ENCODE results near the gene NUP42. TPM values are rescaled to one million over a fixed set of nuclear protein-coding genes. Genes with fewer than 3 reads are reported as not detected.
"Not testable (repeated sequence)": the region's sequence is repeated elsewhere in the genome, so short reads cannot be mapped to it uniquely, and the experiment has no call there.

Gene NUP42
- total and polyA plus RNA-seq, 9 of the 15 experiments (the other 6 are each of a cell fraction or from before 2014, with no cell fraction given): 41.8 to 86.4 (median 71.2) TPM

DNA sequence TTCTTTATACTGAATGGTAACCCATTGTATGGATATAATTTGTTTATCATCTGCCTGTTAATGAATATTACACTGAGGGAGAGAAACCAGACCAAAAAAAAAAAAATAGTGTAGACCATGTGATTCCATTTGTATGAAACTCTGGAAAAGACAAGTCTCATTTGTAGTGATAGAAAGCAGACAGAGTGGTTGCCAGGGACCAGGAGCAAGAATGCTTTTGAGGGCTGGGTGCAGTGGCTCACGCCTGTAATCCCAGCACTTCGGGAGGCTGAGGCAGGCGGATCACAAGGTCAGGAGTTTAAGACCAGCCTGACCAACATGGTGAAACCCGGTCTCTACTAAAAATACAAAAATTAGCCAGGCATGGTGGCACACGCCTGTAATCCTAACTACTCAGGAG, 15.9 kb downstream of the NUP42 start:
- H3K27me3 ChIP-seq (ENCODE audit: control insufficient read depth in 2 of 2, insufficient read depth in 2 of 2, low read length in 2 of 2); in situ Hi-C loops (cut with MboI); H3K9ac ChIP-seq (ENCODE audit: insufficient read depth in 1 of 2, low read depth in 2 of 2, low read length in 2 of 2); DNase-seq (ENCODE audit: extremely low read depth in 1 of 4, low spot score in 3 of 4); FAIRE-seq; H3K4me3 ChIP-seq; H3K4me1 ChIP-seq (replicated peaks in 1 of 2; ENCODE audit: control insufficient read depth in 2 of 2, insufficient read depth in 2 of 2, low read length in 2 of 2); ATAC-seq; CTCF ChIA-PET (ENCODE audit: low intra/inter-chr PET ratio); H2AFZ ChIP-seq (ENCODE audit: low read depth, low read length); H4K20me1 ChIP-seq (replicated peaks; ENCODE audit: control insufficient read depth, insufficient read depth, low read length); BruUV-seq (replicated peaks); H3K9me1 ChIP-seq (ENCODE audit: control insufficient read depth, insufficient read depth, low read length); H3K79me2 ChIP-seq (ENCODE audit: control insufficient read depth, insufficient read depth, low read length); H3K4me2 ChIP-seq (ENCODE audit: insufficient read depth, low read length); H3K27ac ChIP-seq (ENCODE audit: extremely low read depth, low read depth, low read length); H3K9me3 ChIP-seq (replicated peaks; ENCODE audit: control insufficient read depth, insufficient read depth, low read depth, low read length); intact Hi-C loops (cut with micrococcal nuclease): not testable (repeated sequence)
- POLR2A ChIA-PET: interaction anchor here (1.3 kb wide), 1 partner anchor 17 kb away, joined by 4 read pairs; no protein-coding TSS in a partner anchor
- 94% methylated on average over 5 of the region's 5 CpGs for WGBS (ENCODE audit: insufficient coverage, low coverage, missing lambda C conversion rate)
- peaks cover 70% of the 10 kb centered on the region for H3K36me3 ChIP-seq (ENCODE audit: control insufficient read depth, insufficient read depth, low read length)

DNA sequence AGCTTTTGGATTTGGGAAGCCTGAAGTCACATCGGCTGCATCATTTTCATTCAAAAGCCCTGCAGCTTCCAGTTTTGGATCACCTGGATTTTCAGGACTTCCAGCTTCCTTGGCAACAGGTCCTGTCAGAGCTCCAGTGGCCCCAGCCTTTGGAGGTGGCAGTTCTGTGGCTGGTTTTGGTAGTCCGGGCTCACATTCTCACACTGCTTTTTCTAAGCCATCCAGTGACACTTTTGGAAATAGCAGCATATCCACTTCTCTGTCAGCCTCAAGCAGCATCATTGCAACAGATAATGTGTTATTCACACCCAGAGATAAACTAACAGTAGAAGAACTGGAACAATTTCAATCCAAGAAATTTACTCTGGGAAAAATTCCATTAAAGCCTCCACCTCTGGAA, 18.5 kb downstream of the NUP42 start:
- no TSS peak for BruUV-seq (replicated peaks)
- H3K27me3 ChIP-seq (ENCODE audit: control insufficient read depth in 2 of 2, insufficient read depth in 2 of 2, low read length in 2 of 2): no peaks in the 10 kb centered on the region
- no peaks in the 10 kb centered on the region for H3K9me3 ChIP-seq (replicated peaks; ENCODE audit: control insufficient read depth, insufficient read depth, low read depth, low read length)
- intact Hi-C loops (cut with micrococcal nuclease): no loop called here
- H3K27ac ChIP-seq (ENCODE audit: extremely low read depth, low read depth, low read length): no peak overlapping the region
- H4K20me1 ChIP-seq (replicated peaks; ENCODE audit: control insufficient read depth, insufficient read depth, low read length): no peaks in the 10 kb centered on the region
- H3K9ac ChIP-seq (ENCODE audit: insufficient read depth in 1 of 2, low read depth in 2 of 2, low read length in 2 of 2): no peak overlapping the region
- no peaks in the 10 kb centered on the region for H3K4me1 ChIP-seq (replicated peaks in 1 of 2; ENCODE audit: control insufficient read depth in 2 of 2, insufficient read depth in 2 of 2, low read length in 2 of 2)
- no peak for DNase-seq (ENCODE audit: extremely low read depth in 1 of 4, low spot score in 3 of 4)
- in situ Hi-C loops (cut with MboI): no loop called here
- H3K36me3 ChIP-seq (ENCODE audit: control insufficient read depth, insufficient read depth, low read length): peaks cover 55% of the 10 kb centered on the region; the same call in 2 of the 3 replicates
- H2AFZ ChIP-seq (ENCODE audit: low read depth, low read length): no peak overlapping the region
- no peak for FAIRE-seq
- H3K4me2 ChIP-seq (ENCODE audit: insufficient read depth, low read length): no peak overlapping the region
- ChIA-PET POLR2A (interaction anchor here (0.6 to 0.7 kb wide), 2 partner anchors 12 to 21 kb away, joined by 4 read pairs; no protein-coding TSS in a partner anchor), CTCF (ENCODE audit: low intra/inter-chr PET ratio) (no interaction called here)
- no peaks in the 10 kb centered on the region for H3K9me1 ChIP-seq (ENCODE audit: control insufficient read depth, insufficient read depth, low read length)
- 92% methylated on average over 2 of the region's 2 CpGs for WGBS (ENCODE audit: insufficient coverage, low coverage, missing lambda C conversion rate)
- H3K4me3 ChIP-seq: no peak overlapping the region
- no peaks in the 10 kb centered on the region for H3K79me2 ChIP-seq (ENCODE audit: control insufficient read depth, insufficient read depth, low read length)
- ATAC-seq: no peak
- TF ChIP-seq MYBL2 (IDR thresholded peaks at IDR 0.05; ENCODE audit: low read depth) (no peak), MYBL2 (CRISPR knock-in tag; IDR thresholded peaks at IDR 0.05; ENCODE audit: borderline replicate concordance) (no peak), KAT7 (CRISPR knock-in tag; IDR thresholded peaks at IDR 0.05; ENCODE audit: borderline replicate concordance) (no peak), ZNF408 (CRISPR knock-in tag; IDR thresholded peaks at IDR 0.05; ENCODE audit: low read depth) (no peak)
- TF ChIP-seq, protein P1, sequence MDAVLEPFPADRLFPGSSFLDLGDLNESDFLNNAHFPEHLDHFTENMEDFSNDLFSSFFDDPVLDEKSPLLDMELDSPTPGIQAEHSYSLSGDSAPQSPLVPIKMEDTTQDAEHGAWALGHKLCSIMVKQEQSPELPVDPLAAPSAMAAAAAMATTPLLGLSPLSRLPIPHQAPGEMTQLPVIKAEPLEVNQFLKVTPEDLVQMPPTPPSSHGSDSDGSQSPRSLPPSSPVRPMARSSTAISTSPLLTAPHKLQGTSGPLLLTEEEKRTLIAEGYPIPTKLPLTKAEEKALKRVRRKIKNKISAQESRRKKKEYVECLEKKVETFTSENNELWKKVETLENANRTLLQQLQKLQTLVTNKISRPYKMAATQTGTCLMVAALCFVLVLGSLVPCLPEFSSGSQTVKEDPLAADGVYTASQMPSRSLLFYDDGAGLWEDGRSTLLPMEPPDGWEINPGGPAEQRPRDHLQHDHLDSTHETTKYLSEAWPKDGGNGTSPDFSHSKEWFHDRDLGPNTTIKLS (IDR thresholded peaks at IDR 0.05; ENCODE audit: borderline replicate concordance, low read depth): no peak
